Measurements from ENCODE around the gene YIPF3. TPM values are rescaled to one million over a fixed set of nuclear protein-coding genes. Genes with fewer than 3 reads are reported as not detected.

YIPF3 gene
- total and polyA plus RNA-seq, 9 of the 15 experiments (the other 6 are each of a cell fraction or from before 2014, with no cell fraction given) = 27.5 to 75.3 (median 57.6) TPM

DNA sequence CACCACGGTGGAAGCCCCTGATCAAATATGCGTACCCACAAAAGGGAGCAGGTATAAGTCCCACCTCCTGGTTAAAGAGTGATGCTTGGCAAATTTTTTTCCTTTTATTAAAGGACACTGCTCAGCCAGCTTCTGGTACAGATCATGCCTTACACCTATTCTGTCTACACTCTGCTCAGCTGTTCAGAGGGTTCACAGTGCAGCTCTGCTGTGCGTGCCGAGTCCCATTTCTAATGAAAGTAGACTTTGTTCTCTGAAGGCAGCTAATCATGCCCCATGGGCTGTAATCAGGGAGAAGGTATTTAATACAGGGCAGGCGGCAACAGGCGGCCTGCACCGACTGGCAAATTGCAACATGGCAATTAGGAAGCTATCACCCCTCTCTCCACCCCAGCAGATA is 22.9 kb downstream of the YIPF3 start (continued):
- no peak for TF ChIP-seq SIX5 (IDR thresholded peaks at IDR 0.05; ENCODE audit: borderline replicate concordance in 1 of 2, insufficient read depth in 1 of 2, low read depth in 1 of 2, low read length in 2 of 2)

DNA sequence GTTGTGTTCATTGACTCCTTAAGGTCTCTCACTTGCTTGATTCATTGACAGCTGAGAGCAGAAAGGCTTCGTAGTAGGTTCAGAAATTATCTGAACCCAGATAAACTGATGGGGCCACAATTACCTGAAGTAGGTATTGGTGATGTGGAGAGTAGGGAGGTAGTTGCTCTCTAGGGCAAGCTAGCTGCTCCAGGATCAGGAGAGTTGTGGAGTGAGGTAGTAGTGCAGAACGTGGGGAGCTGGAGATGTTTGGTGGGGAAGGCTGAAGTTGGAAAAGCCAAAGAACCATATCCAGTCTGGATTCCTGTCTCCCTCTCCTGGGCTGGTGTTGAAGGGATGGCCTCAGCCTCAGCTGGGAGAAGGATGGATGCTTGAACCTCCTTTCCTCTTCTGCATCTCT is 23.5 kb downstream of the YIPF3 start:
- peaks cover 10% of the 10 kb centered on the region; the same call in 1 of the 3 replicates for H3K36me3 ChIP-seq (ENCODE audit: control insufficient read depth, insufficient read depth, low read length)
- intact Hi-C loops (cut with micrococcal nuclease) (no loop called here), in situ Hi-C loops (cut with MboI) (loop anchor here (5.0 kb wide), 1 partner anchor 231 kb away; no protein-coding TSS in a partner anchor)
- CTCF ChIA-PET (ENCODE audit: low intra/inter-chr PET ratio) = no interaction called here
- ATAC-seq (no peak), DNase-seq (ENCODE audit: extremely low read depth in 1 of 4, low spot score in 3 of 4) (no peak), FAIRE-seq (no peak)
- no peaks in the 10 kb centered on the region for H3K9me3 ChIP-seq (replicated peaks; ENCODE audit: control insufficient read depth, insufficient read depth, low read depth, low read length)
- H3K9ac ChIP-seq (ENCODE audit: insufficient read depth in 1 of 2, low read depth in 2 of 2, low read length in 2 of 2) = no peak overlapping the region
- POLR2A ChIA-PET = interaction anchor here (0.6 to 8.5 kb wide), 8 partner anchors 9 to 204 kb away, joined by 3 to 54 read pairs (median 3); partner anchors contain the start of gene LRRC73
- peaks cover 3% of the 10 kb centered on the region for H3K9me1 ChIP-seq (ENCODE audit: control insufficient read depth, insufficient read depth, low read length)
- BruUV-seq (replicated peaks) = no TSS peak
- 0 out of 3 replicates have a peak, but pooled peaks cover 3% of the 10 kb centered on the region for H3K79me2 ChIP-seq (ENCODE audit: control insufficient read depth, insufficient read depth, low read length)
- TF ChIP-seq, protein P1, sequence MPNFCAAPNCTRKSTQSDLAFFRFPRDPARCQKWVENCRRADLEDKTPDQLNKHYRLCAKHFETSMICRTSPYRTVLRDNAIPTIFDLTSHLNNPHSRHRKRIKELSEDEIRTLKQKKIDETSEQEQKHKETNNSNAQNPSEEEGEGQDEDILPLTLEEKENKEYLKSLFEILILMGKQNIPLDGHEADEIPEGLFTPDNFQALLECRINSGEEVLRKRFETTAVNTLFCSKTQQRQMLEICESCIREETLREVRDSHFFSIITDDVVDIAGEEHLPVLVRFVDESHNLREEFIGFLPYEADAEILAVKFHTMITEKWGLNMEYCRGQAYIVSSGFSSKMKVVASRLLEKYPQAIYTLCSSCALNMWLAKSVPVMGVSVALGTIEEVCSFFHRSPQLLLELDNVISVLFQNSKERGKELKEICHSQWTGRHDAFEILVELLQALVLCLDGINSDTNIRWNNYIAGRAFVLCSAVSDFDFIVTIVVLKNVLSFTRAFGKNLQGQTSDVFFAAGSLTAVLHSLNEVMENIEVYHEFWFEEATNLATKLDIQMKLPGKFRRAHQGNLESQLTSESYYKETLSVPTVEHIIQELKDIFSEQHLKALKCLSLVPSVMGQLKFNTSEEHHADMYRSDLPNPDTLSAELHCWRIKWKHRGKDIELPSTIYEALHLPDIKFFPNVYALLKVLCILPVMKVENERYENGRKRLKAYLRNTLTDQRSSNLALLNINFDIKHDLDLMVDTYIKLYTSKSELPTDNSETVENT (CRISPR knock-in tag; IDR thresholded peaks at IDR 0.05) = no peak
- TF ChIP-seq TEAD2 (tag; IDR thresholded peaks at IDR 0.05) = no peak
- TF ChIP-seq HNRNPK (IDR thresholded peaks at IDR 0.05; ENCODE audit: low read depth, low read length, poor library complexity, severe bottlenecking) = no peak
- H4K20me1 ChIP-seq (replicated peaks; ENCODE audit: control insufficient read depth, insufficient read depth, low read length) = peaks cover 33% of the 10 kb centered on the region
- no peak overlapping the region for H3K4me3 ChIP-seq
- H3K4me1 ChIP-seq (replicated peaks in 1 of 2; ENCODE audit: control insufficient read depth in 2 of 2, insufficient read depth in 2 of 2, low read length in 2 of 2) = peaks cover 16 to 36% of the 10 kb centered on the region in 2 experiments
- no peak overlapping the region for H3K4me2 ChIP-seq (ENCODE audit: insufficient read depth, low read length)
- no peak overlapping the region for H2AFZ ChIP-seq (ENCODE audit: low read depth, low read length)
- 35% methylated on average over 2 of the region's 2 CpGs for WGBS (ENCODE audit: insufficient coverage, low coverage, missing lambda C conversion rate)
- H3K27ac ChIP-seq (ENCODE audit: extremely low read depth, low read depth, low read length) = no peak overlapping the region
- H3K27me3 ChIP-seq (ENCODE audit: control insufficient read depth in 2 of 2, insufficient read depth in 2 of 2, low read length in 2 of 2) = no peaks in the 10 kb centered on the region
